Stimulated activated CD4-positive, alpha-beta T cell treated with anti-CD3 and anti-CD28 coated beads, Interleukin-4, amount 100 ng/mL, for 48 hours (primary cell): ENCODE results near the gene SLC12A7.
"Not testable (repeated sequence)": the region's sequence is repeated elsewhere in the genome, so short reads cannot be mapped to it uniquely, and the experiment has no call there.

ENCODE experiments used
- DNase-seq, 2 donors: peaks; one replicate each; pipeline ENCODE4 v3.0.0-alpha.2; 2020; ENCODE audit warnings: low read depth in 2 of 2

Gene SLC12A7

GRCh38 chr5:1062761-1063568 lies 48.9 kb downstream of the SLC12A7 start:
- no peak for DNase-seq

- DNase-seq = no peak
These were observed 49.9 kb downstream of the SLC12A7 start for GRCh38 chr5:1061916-1062315.

- DNase-seq = not testable (repeated sequence)
These were observed 50.6 kb downstream of the SLC12A7 start for GRCh38 chr5:1061292-1061691.

GRCh38 chr5:1060535-1060981 lies 51.3 kb downstream of the SLC12A7 start:
- DNase-seq = no peak

- no peak for DNase-seq
These were observed 52.0 kb downstream of the SLC12A7 start for GRCh38 chr5:1059884-1060263.

GRCh38 chr5:1058988-1059883 lies 52.6 kb downstream of the SLC12A7 start:
- no peak for DNase-seq

GRCh38 chr5:1058083-1058945 lies 53.5 kb downstream of the SLC12A7 start:
- no peak for DNase-seq

GRCh38 chr5:1057485-1058082 lies 54.3 kb downstream of the SLC12A7 start:
- DNase-seq = no peak

GRCh38 chr5:1056611-1057484 lies 55.0 kb downstream of the SLC12A7 start:
- no peak for DNase-seq

GRCh38 chr5:1055896-1056610 lies 55.8 kb downstream of the SLC12A7 start:
- DNase-seq = no peak

GRCh38 chr5:1054799-1055775 lies 56.8 kb downstream of the SLC12A7 start:
- DNase-seq = no peak

- DNase-seq = no peak
These were observed 57.7 kb downstream of the SLC12A7 start for GRCh38 chr5:1054018-1054798.

- DNase-seq = no peak
These were observed 58.4 kb downstream of the SLC12A7 start for GRCh38 chr5:1053391-1054017.

- DNase-seq = no peak
These were observed 59.0 kb downstream of the SLC12A7 start for GRCh38 chr5:1052641-1053390.

GRCh38 chr5:1052076-1052475 lies 59.8 kb downstream of the SLC12A7 start:
- DNase-seq = no peak

GRCh38 chr5:1051366-1051720 lies 60.5 kb downstream of the SLC12A7 start:
- DNase-seq = no peak
